ENCODE data around the gene EXOC1.

DNA sequence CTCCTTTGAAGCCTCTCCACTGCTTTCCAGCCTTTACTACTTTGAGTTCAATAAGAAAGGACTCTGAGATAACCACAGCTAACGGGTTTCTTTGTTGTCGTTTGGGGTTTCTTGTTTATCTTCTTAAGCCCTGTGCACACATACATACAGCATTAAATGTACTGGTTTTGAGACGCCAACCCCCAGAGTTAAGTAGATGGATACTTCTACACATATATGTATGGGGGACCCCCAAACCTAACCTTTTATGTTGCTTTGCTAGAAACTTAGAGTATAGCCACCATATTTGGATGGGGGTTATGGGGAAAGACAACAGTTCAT is 96.0 kb downstream of the EXOC1 start:
- TF ChIP-seq EZH2phosphoT487 (IDR thresholded peaks at IDR 0.05; ENCODE audit: borderline replicate concordance, low read depth, low read length) (no peak), CTCF (conservative IDR thresholded peaks at IDR 0.05; ENCODE audit: low read length) (no peak)
